Breast epithelium (tissue), 4 donors: ENCODE measurements around the gene IMMP2L. TPM values are rescaled to one million over a fixed set of nuclear protein-coding genes. Genes with fewer than 3 reads are reported as not detected.

Source experiments
- DNase-seq, 2 donors: peaks; one replicate each; pipeline ENCODE4 v3.0.0-alpha.2; 2019; ENCODE audit warnings: low spot score in 2 of 2
- H3K27ac ChIP-seq, 2 donors: fragments of 200-600 bp; sonication (generic) in 1 of 2; one replicate each; pipeline ENCODE4 v1.5.1; 2016 to 2019; ENCODE audit warnings: mild to moderate bottlenecking in 1 of 2
- H3K27me3 ChIP-seq, 2 donors: fragments of 200-600 bp; sonication (generic) in 1 of 2; one replicate each; pipeline versions ENCODE4 v1.5.1 to v1.6.0; 2017 to 2019; ENCODE audit warnings: control low read depth in 1 of 2, mild to moderate bottlenecking in 1 of 2
- H3K36me3 ChIP-seq: fragments of 200-600 bp; one replicate; pipeline ENCODE4 v1.5.1; 2019
- H3K4me1 ChIP-seq, 2 donors: fragments of 200-600 bp; sonication (generic); one replicate each; pipeline ENCODE4 v1.5.1; 2016 to 2019; ENCODE audit warnings: control low read depth in 1 of 2
- H3K4me3 ChIP-seq, 3 donors: fragments of 200-600 bp; sonication (generic); 1 replicate in 2 of 3; 2 replicates in 1 of 3; pipeline ENCODE4 v1.5.1; 2016 to 2019; ENCODE audit warnings: mild to moderate bottlenecking in 3 of 3, moderate library complexity in 2 of 3
- H3K9me3 ChIP-seq, 2 donors: fragments of 200-600 bp; sonication (generic) in 1 of 2; one replicate each; pipeline ENCODE4 v1.5.1; 2016 to 2019; ENCODE audit warnings: control low read depth in 1 of 2
- POLR2A ChIP-seq: fragments of 450-650 bp; IDR thresholded peaks from one replicate; pipeline ENCODE4 v1.6.1; 2016; ENCODE audit warnings: antibody characterized with exemption, mild to moderate bottlenecking, moderate library complexity
- POLR2AphosphoS5 ChIP-seq, 3 donors: sonication (generic); formaldehyde crosslinking; IDR thresholded peaks; one replicate each; pipeline ENCODE4 v1.6.1; 2017; ENCODE audit warnings: antibody characterized with exemption in 3 of 3
- intact Hi-C: fragments of 100-400 bp; cut with DNase I; formaldehyde crosslinking; loops from one replicate; pipeline ENCODE4 v1.15.1; 2023; ENCODE audit warnings: low total_unique reads
- total RNA-seq, 3 donors: library from RNA; depleted of rRNA; stranded (reverse); fragments of >200 nt; gene quantifications; one replicate each; pipeline ENCODE4 v1.1.0, GENCODE V29; 2016
- TF ChIP-seq, protein P1 (sequence below), 3 donors: fragments of 450-650 bp; IDR thresholded peaks; one replicate each; pipeline ENCODE4 v1.5.1; 2016 to 2017; ENCODE audit warnings: antibody characterized with exemption in 3 of 3, mild to moderate bottlenecking in 3 of 3, moderate library complexity in 3 of 3

The IMMP2L gene
- total RNA-seq, 3 donors from 2014 or later = 19.8 to 39.7 (median 30.8) TPM

DNA sequence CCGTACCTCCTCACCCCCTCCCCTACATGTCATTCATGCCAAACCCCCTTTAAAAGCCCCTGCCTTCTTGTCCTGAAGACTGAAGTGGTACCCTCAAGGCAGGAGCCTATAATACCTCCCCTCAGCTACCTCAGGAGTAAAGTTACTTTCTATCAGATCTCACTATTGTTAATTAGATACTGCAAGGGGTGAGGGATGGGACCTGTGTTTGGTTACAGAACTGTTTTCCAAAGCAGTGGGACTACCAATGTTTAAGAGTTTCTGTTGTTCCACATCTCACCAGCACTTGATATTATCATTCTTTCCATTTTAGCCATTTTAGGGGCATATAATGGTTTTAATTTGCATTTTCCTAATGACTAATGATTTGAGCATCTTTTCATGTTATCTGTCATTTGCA, 668.2 kb downstream of the IMMP2L start:
- intact Hi-C loops = no loop called here
- no peak for DNase-seq
- no peaks in the 10 kb centered on the region for H3K4me1 ChIP-seq
- TF ChIP-seq POLR2A (no peak), POLR2AphosphoS5 (IDR thresholded peaks at IDR 0.05) (no peak)
- TF ChIP-seq, protein P1, sequence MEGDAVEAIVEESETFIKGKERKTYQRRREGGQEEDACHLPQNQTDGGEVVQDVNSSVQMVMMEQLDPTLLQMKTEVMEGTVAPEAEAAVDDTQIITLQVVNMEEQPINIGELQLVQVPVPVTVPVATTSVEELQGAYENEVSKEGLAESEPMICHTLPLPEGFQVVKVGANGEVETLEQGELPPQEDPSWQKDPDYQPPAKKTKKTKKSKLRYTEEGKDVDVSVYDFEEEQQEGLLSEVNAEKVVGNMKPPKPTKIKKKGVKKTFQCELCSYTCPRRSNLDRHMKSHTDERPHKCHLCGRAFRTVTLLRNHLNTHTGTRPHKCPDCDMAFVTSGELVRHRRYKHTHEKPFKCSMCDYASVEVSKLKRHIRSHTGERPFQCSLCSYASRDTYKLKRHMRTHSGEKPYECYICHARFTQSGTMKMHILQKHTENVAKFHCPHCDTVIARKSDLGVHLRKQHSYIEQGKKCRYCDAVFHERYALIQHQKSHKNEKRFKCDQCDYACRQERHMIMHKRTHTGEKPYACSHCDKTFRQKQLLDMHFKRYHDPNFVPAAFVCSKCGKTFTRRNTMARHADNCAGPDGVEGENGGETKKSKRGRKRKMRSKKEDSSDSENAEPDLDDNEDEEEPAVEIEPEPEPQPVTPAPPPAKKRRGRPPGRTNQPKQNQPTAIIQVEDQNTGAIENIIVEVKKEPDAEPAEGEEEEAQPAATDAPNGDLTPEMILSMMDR (IDR thresholded peaks at IDR 0.05) = no peak
- no peaks in the 10 kb centered on the region for H3K36me3 ChIP-seq
- no peaks in the 10 kb centered on the region for H3K9me3 ChIP-seq
- H3K27me3 ChIP-seq = no peaks in the 10 kb centered on the region
- no peak overlapping the region for H3K27ac ChIP-seq
- no peak overlapping the region for H3K4me3 ChIP-seq

DNA sequence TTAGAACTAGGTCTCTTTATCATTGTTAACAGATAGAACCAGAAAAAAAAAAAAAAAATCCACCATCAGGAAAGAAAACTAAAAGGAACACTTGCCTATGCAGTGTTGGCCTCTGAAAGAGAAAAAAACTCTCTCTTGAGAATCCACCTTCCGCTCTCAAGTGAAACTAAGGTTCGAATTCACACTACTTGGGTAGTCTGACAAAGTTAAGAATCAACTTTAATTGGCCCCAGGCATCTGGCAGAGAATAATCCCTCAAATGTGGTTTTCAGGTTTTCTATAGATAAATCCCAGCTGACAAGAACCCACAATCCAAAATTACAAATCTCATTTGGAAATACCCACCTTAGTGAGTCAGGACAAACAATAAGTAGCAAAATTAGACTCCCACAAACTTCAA, 671.1 kb downstream of the IMMP2L start:
- H3K36me3 ChIP-seq = no peaks in the 10 kb centered on the region
- intact Hi-C loops = no loop called here

DNA sequence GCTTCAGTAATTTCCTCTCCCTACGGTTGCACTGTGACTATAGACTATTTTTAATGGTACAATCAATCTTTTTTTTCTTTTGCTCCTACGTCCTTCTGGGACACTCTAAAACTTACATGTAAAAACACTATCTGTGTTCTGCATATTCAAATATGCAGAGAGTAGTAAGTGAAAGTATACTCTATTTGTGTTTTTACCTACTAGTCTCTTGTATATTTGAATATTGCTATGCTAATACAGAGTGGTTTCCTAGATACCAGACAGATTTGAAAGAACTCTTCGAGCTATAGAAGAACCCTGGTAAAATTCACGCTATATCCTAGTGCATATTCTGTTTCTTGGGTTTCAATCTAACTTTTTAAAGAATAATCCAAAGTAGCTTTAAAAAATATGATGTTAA, 672.2 kb downstream of the IMMP2L start:
- Histone ChIP-seq H3K27me3 (no peaks in the 10 kb centered on the region), H3K9me3 (no peaks in the 10 kb centered on the region), H3K36me3 (no peaks in the 10 kb centered on the region), H3K4me3 (no peak overlapping the region), H3K27ac (no peak overlapping the region), H3K4me1 (no peaks in the 10 kb centered on the region)
- no peak for DNase-seq
- intact Hi-C loops = no loop called here
- TF ChIP-seq POLR2A (no peak), POLR2AphosphoS5 (IDR thresholded peaks at IDR 0.05) (no peak)
- TF ChIP-seq, protein P1 (IDR thresholded peaks at IDR 0.05) = no peak

More for the DNA sequence above, 671.1 kb downstream of the IMMP2L start:
- Histone ChIP-seq H3K4me1 (no peaks in the 10 kb centered on the region), H3K27me3 (no peaks in the 10 kb centered on the region), H3K9me3 (no peaks in the 10 kb centered on the region), H3K27ac (no peak overlapping the region), H3K4me3 (no peak overlapping the region)
- TF ChIP-seq, protein P1 (IDR thresholded peaks at IDR 0.05) = no peak
- TF ChIP-seq POLR2AphosphoS5 (IDR thresholded peaks at IDR 0.05) (no peak), POLR2A (no peak)
- no peak for DNase-seq

DNA sequence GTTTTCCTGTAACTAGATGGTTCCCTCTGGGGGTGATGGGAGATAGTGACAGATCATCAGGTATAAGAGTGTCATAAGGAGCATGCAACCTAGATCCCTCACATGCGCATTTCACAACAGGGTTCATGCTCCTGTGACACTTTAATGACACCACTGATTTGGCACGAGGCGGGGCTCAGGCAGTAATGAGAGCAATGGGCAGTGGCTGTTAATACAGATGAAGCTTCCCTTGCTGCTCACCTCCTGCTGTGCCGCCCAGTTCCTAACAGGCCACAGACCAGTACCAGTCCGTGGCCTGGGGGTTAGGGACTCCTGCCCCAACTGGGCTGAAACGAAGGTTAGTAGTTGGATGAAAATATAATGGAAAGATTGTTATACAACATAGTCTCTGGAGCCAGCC, 673.0 kb downstream of the IMMP2L start:
- Histone ChIP-seq H3K27me3 (no peaks in the 10 kb centered on the region), H3K4me1 (no peaks in the 10 kb centered on the region), H3K4me3 (no peak overlapping the region), H3K36me3 (no peaks in the 10 kb centered on the region), H3K27ac (no peak overlapping the region), H3K9me3 (no peaks in the 10 kb centered on the region)
- TF ChIP-seq POLR2A (no peak), POLR2AphosphoS5 (IDR thresholded peaks at IDR 0.05) (no peak)
- TF ChIP-seq, protein P1 (IDR thresholded peaks at IDR 0.05) = no peak
- DNase-seq = no peak
- intact Hi-C loops = loop anchor here (5.0 kb wide), 1 partner anchor 203 kb away; the partner anchor contains the start of gene LRRN3

DNA sequence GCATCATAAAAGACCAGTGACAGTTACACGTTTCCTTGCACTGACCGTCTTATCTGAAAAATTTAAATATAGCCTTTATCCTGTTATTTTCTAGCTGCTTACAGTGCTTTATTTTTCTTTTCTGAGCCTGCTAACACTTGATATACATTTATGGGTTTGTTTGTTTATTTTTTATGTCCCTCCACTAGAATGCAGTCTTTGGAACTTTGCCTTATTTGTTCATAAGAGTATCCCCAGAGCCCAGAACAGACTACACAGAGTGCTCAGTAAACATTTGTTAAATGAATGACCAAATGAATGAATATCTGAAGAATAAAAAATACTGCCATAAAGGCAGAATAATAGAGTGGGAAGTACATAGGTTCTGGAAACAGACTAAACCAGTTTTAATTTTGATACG, 673.7 kb downstream of the IMMP2L start:
- Histone ChIP-seq H3K4me1 (no peaks in the 10 kb centered on the region), H3K27me3 (no peaks in the 10 kb centered on the region), H3K9me3 (no peaks in the 10 kb centered on the region), H3K27ac (no peak overlapping the region), H3K4me3 (no peak overlapping the region), H3K36me3 (no peaks in the 10 kb centered on the region)
- intact Hi-C loops = loop anchor here (5.0 kb wide), 1 partner anchor 204 kb away; the partner anchor contains the start of gene LRRN3
- no peak for TF ChIP-seq POLR2A
- no peak for DNase-seq

DNA sequence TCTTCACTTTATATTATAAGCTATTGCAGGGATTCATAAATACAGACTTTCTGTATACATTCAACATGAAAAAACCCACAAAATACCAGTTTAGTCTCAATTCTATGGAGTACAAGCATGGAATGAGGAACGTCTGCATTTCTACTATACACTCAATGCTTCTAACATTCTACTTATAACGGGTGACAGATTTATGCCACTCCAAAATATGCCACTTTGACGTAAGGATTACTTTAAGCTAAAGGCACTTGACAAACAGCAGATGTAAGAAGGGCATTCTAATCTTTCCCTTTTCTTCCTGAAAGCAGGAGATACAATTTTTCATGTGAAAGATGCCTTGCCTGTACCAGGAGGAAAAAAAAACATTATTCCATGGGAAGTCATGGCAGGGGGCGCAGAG, 676.8 kb downstream of the IMMP2L start:
- Histone ChIP-seq H3K4me1 (no peaks in the 10 kb centered on the region), H3K36me3 (no peaks in the 10 kb centered on the region), H3K4me3 (no peak overlapping the region), H3K9me3 (no peaks in the 10 kb centered on the region), H3K27ac (no peak overlapping the region), H3K27me3 (no peaks in the 10 kb centered on the region)
- no peak for DNase-seq
- TF ChIP-seq POLR2A (no peak), POLR2AphosphoS5 (IDR thresholded peaks at IDR 0.05) (no peak)
- TF ChIP-seq, protein P1 (IDR thresholded peaks at IDR 0.05) = no peak
- intact Hi-C loops = loop anchor here (5.0 kb wide), 1 partner anchor 207 kb away; the partner anchor contains the start of gene LRRN3
